ENCODE data around the gene TGDS. TPM values are rescaled to one million over a fixed set of nuclear protein-coding genes. Genes with fewer than 3 reads are reported as not detected.

TGDS gene
- total RNA-seq, 1 donor from 2014 or later: 6.3 TPM

DNA sequence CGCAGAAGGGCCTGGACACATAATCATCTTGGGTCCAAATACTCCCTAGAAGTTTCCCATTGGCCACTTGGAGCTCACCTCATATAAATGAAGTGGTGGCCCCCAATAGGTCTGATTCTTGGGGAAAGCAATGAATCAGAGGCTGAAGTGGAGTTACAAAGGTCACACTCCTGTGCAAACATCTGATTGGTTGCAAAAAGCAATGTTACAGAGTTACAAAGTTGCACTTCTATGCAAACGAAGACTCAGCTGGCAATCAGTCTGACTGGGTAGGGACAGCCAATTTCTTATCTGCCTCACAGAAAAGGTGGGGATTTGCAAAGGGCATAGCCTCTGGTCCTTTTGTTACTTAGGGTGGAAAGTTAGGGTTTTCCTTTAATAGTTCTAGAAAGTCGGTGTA, 3.9 kb upstream of the TGDS start:
- TF ChIP-seq, protein P1, sequence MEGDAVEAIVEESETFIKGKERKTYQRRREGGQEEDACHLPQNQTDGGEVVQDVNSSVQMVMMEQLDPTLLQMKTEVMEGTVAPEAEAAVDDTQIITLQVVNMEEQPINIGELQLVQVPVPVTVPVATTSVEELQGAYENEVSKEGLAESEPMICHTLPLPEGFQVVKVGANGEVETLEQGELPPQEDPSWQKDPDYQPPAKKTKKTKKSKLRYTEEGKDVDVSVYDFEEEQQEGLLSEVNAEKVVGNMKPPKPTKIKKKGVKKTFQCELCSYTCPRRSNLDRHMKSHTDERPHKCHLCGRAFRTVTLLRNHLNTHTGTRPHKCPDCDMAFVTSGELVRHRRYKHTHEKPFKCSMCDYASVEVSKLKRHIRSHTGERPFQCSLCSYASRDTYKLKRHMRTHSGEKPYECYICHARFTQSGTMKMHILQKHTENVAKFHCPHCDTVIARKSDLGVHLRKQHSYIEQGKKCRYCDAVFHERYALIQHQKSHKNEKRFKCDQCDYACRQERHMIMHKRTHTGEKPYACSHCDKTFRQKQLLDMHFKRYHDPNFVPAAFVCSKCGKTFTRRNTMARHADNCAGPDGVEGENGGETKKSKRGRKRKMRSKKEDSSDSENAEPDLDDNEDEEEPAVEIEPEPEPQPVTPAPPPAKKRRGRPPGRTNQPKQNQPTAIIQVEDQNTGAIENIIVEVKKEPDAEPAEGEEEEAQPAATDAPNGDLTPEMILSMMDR (IDR thresholded peaks at IDR 0.05; ENCODE audit: partially characterized antibody, unreplicated experiment): no peak
- peaks cover 8% of the 10 kb centered on the region for H3K4me1 Mint-ChIP-seq (ENCODE audit: low read depth, unreplicated experiment)
- H3K27ac Mint-ChIP-seq (ENCODE audit: unreplicated experiment): no peak overlapping the region
- DNase-seq: no peak
- H3K9me3 Mint-ChIP-seq (ENCODE audit: unreplicated experiment): peaks cover 4% of the 10 kb centered on the region
- H3K27me3 Mint-ChIP-seq (ENCODE audit: unreplicated experiment): peaks cover 6% of the 10 kb centered on the region
- no peaks in the 10 kb centered on the region for H3K36me3 Mint-ChIP-seq (ENCODE audit: unreplicated experiment)
- no peak overlapping the region for H3K4me3 Mint-ChIP-seq (ENCODE audit: unreplicated experiment)

DNA sequence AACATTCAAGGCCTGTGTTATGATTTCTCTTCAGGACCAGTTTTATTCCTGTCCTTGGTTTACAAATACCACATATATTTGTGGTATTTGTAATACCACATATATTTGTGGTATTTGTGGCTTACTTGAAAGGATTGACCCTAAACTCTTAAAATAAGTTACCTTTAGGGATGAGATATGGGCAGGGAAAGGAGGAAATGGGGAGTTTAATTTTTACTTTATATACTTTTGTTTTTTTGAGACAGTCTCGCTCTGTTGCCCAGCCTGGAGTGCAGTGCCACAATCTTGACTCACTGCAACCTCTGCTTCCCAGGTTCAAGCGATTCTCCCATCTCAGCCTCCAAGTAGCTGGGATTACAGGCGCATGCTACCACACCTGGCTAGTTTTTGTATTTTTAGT, 2.3 kb upstream of the TGDS start:
- H3K27me3 Mint-ChIP-seq (ENCODE audit: unreplicated experiment): peaks cover 6% of the 10 kb centered on the region
- TF ChIP-seq, protein P1 (IDR thresholded peaks at IDR 0.05; ENCODE audit: partially characterized antibody, unreplicated experiment): no peak
- peaks cover 12% of the 10 kb centered on the region for H3K4me1 Mint-ChIP-seq (ENCODE audit: low read depth, unreplicated experiment)
- no peak overlapping the region for H3K4me3 Mint-ChIP-seq (ENCODE audit: unreplicated experiment)
- no peaks in the 10 kb centered on the region for H3K36me3 Mint-ChIP-seq (ENCODE audit: unreplicated experiment)
- DNase-seq: no peak
- H3K27ac Mint-ChIP-seq (ENCODE audit: unreplicated experiment): no peak overlapping the region
- peaks cover 4% of the 10 kb centered on the region for H3K9me3 Mint-ChIP-seq (ENCODE audit: unreplicated experiment)

DNA sequence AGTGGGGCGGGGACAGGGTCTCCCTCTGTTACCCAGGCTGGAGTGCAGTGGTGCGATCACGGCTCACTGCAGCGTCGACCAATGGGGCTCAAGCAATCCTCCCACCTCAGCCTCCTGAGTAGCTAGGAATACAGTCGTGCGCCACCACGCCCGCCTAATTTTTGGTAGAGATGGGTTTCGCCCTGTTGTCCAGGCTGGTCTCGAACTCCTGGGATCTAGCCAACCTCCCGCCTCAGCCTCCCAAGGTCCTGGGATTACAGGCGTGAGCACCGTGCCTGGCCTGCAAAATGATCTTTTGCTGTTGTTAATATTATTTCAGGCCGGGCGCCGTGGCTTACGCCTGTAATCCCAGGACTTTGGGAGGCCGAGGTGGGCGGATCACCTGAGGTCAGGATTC, 621 bp upstream of the TGDS start:
- Mint-ChIP-seq H3K4me3 (ENCODE audit: unreplicated experiment) (peak overlapping the region; percentile 95), H3K9me3 (ENCODE audit: unreplicated experiment) (peaks cover 2% of the 10 kb centered on the region), H3K36me3 (ENCODE audit: unreplicated experiment) (no peaks in the 10 kb centered on the region), H3K4me1 (ENCODE audit: low read depth, unreplicated experiment) (peaks cover 12% of the 10 kb centered on the region), H3K27ac (ENCODE audit: unreplicated experiment) (no peak overlapping the region), H3K27me3 (ENCODE audit: unreplicated experiment) (peaks cover 4% of the 10 kb centered on the region)
- TF ChIP-seq, protein P1 (IDR thresholded peaks at IDR 0.05; ENCODE audit: partially characterized antibody, unreplicated experiment): no peak
- no peak for DNase-seq

DNA sequence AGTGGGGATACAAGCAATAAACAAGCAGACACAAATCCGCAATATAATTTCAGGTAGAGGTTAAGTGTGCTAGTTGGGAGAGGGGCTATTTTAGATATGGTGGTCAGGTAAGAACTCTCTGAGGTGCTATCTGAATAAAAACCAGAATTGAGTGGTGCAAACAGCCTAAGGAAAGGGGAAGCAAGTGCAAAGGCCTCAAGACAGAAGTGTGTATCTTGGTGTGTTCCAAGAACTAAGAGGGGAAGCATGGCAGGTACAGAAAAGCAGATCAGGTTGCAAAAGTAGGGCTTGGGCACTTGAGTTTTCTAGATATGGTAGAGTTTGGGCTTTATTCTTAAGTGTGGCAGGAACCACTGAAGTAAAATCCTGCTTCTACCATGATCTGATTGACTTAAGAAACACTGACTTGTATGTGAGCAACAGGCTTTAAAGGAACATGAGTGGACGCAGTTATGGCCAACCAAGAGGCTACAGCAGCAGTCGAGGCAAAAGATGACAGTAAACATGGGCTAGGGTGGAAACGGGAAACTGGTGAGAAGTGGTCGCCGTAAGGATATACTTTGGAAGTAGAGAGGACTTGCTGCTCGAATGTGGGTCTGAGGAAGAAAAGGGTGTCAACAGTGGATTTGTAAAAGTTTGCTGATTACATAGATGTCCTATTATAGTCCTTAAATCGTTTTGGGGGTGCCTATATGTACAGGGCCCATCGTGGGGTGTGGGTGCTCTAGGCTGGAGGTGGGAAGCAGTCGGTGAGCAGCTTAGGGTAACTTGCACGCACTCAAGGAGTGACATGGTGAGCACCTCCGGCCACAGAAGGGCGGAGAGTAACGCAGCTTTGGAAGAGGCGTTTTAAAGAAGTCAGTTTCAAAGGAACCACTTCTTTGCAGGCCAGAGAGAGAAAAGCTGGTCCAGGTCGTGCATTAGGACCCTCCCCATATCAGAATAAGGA, 677 bp downstream of the TGDS start:
- H3K9me3 Mint-ChIP-seq (ENCODE audit: unreplicated experiment): peaks cover 2% of the 10 kb centered on the region
- no peaks in the 10 kb centered on the region for H3K36me3 Mint-ChIP-seq (ENCODE audit: unreplicated experiment)
- no peak for DNase-seq
- peak overlapping the region; percentile 95 for H3K4me3 Mint-ChIP-seq (ENCODE audit: unreplicated experiment)
- H3K27ac Mint-ChIP-seq (ENCODE audit: unreplicated experiment): peak overlapping the region; percentile 83
- peaks cover 12% of the 10 kb centered on the region for H3K4me1 Mint-ChIP-seq (ENCODE audit: low read depth, unreplicated experiment)
- H3K27me3 Mint-ChIP-seq (ENCODE audit: unreplicated experiment): no peaks in the 10 kb centered on the region
- TF ChIP-seq, protein P1 (IDR thresholded peaks at IDR 0.05; ENCODE audit: partially characterized antibody, unreplicated experiment): no peak

DNA sequence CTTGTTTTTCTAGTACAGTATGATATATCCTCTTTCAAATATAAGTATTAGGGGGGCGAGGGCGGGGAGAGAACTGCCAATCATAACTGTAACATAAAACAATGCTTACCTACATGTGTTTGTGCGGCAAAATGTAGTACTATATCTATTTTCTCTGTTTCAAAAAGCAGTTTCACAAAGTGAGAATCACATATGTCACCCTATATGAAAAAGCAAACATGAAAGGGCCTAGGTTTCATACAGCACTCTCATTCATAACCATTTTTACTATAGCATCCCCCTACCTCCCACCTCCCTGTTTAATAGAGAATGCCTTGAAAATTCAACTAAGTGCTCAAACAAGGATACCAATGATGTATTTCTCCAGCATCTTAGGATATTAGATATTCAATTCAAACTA, 5.2 kb downstream of the TGDS start:
- Mint-ChIP-seq H3K27me3 (ENCODE audit: unreplicated experiment) (no peaks in the 10 kb centered on the region), H3K9me3 (ENCODE audit: unreplicated experiment) (no peaks in the 10 kb centered on the region), H3K4me1 (ENCODE audit: low read depth, unreplicated experiment) (peaks cover 10% of the 10 kb centered on the region), H3K4me3 (ENCODE audit: unreplicated experiment) (no peak overlapping the region), H3K36me3 (ENCODE audit: unreplicated experiment) (no peaks in the 10 kb centered on the region), H3K27ac (ENCODE audit: unreplicated experiment) (no peak overlapping the region)
- TF ChIP-seq, protein P1 (IDR thresholded peaks at IDR 0.05; ENCODE audit: partially characterized antibody, unreplicated experiment): no peak
- DNase-seq: no peak

Data from glutamatergic neuron (in vitro differentiated cells).